Neutrophil (primary cell): ENCODE data around the gene M1AP.
A peak's percentile ranks its signal among the peaks of the same experiment; 100 is the strongest.

ENCODE experiments used
- H3K27ac ChIP-seq: fragments of 200-600 bp; sonication (generic); 2 replicates; pipeline ENCODE4 v1.5.1; 2016; ENCODE audit warnings: mild to moderate bottlenecking, moderate library complexity
- H3K27me3 ChIP-seq: fragments of 200-600 bp; sonication (generic); 2 replicates; pipeline ENCODE4 v1.6.0; 2016; ENCODE audit warnings: mild to moderate bottlenecking
- H3K36me3 ChIP-seq: fragments of 200-600 bp; sonication (generic); 2 replicates; pipeline ENCODE4 v1.5.1; 2017
- H3K4me1 ChIP-seq, 2 experiments: fragments of 200-600 bp in 1 of 2; sonication (generic) in 1 of 2; 1 replicate in 1 of 2; 2 replicates in 1 of 2; pipeline versions ENCODE4 v1.5.1 to v1.6.1; 2013 to 2016; ENCODE audit warnings: low read depth in 1 of 2, low read length in 1 of 2, mild to moderate bottlenecking in 1 of 2, moderate library complexity in 1 of 2; ENCODE audit not compliant: control insufficient read depth in 1 of 2, insufficient read depth in 1 of 2
- H3K4me3 ChIP-seq, 2 experiments: fragments of 200-600 bp in 1 of 2; sonication (generic) in 1 of 2; 1 replicate in 1 of 2; 2 replicates in 1 of 2; pipeline ENCODE4 v1.5.1; 2013 to 2016; ENCODE audit warnings: low read depth in 1 of 2, low read length in 1 of 2, mild to moderate bottlenecking in 1 of 2, moderate library complexity in 1 of 2
- H3K9me3 ChIP-seq: fragments of 200-600 bp; sonication (generic); 2 replicates; pipeline ENCODE4 v1.5.1; 2016
- TF ChIP-seq, protein P1 (sequence below): fragments of 200-600 bp; sonication (generic); IDR thresholded peaks from 2 replicates; pipeline ENCODE4 v1.5.1; 2016; ENCODE audit warnings: antibody characterized with exemption

Gene M1AP

DNA sequence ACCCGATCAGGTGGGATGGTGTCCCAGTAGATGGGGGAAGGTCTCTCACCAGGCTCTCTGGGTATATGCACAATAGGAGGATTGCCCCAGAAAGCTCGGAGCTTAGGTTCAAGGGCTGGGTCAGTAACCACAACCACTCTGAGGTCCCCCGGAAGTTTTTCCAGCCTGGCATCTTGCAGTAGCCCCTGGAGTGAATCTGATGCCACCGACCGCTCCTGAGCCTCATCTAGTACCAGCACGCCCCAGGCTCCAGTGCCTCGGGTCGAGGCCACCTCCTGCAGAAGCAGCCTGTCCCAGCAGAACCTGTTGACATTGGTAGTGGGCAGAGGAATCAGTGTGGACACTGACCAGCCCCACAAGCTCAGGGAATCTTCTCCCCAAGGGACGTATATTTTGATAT is 124.1 kb downstream of the M1AP start:
- no peak overlapping the region for H3K27ac ChIP-seq
- H3K36me3 ChIP-seq: peaks cover 25% of the 10 kb centered on the region
- H3K4me3 ChIP-seq: no peak overlapping the region
- peaks cover 44% of the 10 kb centered on the region for H3K27me3 ChIP-seq
- TF ChIP-seq, protein P1, sequence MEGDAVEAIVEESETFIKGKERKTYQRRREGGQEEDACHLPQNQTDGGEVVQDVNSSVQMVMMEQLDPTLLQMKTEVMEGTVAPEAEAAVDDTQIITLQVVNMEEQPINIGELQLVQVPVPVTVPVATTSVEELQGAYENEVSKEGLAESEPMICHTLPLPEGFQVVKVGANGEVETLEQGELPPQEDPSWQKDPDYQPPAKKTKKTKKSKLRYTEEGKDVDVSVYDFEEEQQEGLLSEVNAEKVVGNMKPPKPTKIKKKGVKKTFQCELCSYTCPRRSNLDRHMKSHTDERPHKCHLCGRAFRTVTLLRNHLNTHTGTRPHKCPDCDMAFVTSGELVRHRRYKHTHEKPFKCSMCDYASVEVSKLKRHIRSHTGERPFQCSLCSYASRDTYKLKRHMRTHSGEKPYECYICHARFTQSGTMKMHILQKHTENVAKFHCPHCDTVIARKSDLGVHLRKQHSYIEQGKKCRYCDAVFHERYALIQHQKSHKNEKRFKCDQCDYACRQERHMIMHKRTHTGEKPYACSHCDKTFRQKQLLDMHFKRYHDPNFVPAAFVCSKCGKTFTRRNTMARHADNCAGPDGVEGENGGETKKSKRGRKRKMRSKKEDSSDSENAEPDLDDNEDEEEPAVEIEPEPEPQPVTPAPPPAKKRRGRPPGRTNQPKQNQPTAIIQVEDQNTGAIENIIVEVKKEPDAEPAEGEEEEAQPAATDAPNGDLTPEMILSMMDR: no peak
- peaks cover 11 to 13% of the 10 kb centered on the region in 2 experiments for H3K4me1 ChIP-seq
- H3K9me3 ChIP-seq: no peaks in the 10 kb centered on the region

DNA sequence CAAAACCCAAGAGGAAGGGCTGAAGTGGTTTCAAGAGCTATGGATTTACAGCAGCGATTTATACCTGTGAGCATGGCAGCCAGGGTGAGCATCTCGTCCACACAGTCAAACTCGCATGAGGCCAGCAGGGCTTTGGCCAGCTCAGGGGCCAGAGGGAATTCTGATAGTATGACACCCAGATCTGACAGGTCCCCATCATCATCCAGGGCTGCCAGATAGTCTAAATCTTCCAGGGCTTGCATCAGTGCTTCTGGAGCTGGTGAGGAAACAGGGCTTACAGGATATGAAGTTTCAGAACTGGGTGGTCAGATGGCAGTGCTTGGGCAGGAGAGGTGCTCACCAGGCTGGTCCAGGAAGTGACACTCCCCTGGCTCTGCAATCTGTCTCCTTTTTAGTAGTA is 125.6 kb downstream of the M1AP start:
- TF ChIP-seq, protein P1: no peak
- no peak overlapping the region for H3K4me3 ChIP-seq
- no peaks in the 10 kb centered on the region for H3K4me1 ChIP-seq

DNA sequence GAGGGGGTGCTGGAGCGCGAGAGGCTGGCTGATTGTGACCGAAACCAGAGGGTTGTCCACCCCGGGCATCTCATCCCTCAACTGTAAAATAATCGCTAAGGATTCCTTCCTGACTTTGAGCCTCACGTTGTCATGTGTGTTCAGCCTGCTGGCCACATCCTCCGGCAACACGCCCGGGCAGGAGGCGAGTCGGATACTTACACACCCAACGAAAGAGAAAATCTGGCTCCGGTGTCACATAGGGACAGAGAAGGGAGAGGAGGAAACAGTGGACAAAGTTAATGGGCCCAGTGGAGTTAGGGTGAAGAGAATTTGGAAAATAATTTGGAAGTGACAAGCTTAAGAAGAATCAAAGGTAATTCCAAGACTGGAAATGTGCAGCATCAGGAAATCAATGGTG is 131.5 kb downstream of the M1AP start:
- Histone ChIP-seq H3K9me3 (no peaks in the 10 kb centered on the region), H3K27me3 (peaks cover 100% of the 10 kb centered on the region), H3K4me1 (peaks cover 29 to 32% of the 10 kb centered on the region in 2 experiments), H3K4me3 (peak overlapping the region; percentile 54 to 66), H3K36me3 (no peaks in the 10 kb centered on the region), H3K27ac (no peak overlapping the region)
- TF ChIP-seq, protein P1: no peak

More for the DNA sequence above, 125.6 kb downstream of the M1AP start:
- Histone ChIP-seq H3K9me3 (no peaks in the 10 kb centered on the region), H3K27me3 (peaks cover 59% of the 10 kb centered on the region), H3K27ac (no peak overlapping the region), H3K36me3 (peaks cover 19% of the 10 kb centered on the region)

DNA sequence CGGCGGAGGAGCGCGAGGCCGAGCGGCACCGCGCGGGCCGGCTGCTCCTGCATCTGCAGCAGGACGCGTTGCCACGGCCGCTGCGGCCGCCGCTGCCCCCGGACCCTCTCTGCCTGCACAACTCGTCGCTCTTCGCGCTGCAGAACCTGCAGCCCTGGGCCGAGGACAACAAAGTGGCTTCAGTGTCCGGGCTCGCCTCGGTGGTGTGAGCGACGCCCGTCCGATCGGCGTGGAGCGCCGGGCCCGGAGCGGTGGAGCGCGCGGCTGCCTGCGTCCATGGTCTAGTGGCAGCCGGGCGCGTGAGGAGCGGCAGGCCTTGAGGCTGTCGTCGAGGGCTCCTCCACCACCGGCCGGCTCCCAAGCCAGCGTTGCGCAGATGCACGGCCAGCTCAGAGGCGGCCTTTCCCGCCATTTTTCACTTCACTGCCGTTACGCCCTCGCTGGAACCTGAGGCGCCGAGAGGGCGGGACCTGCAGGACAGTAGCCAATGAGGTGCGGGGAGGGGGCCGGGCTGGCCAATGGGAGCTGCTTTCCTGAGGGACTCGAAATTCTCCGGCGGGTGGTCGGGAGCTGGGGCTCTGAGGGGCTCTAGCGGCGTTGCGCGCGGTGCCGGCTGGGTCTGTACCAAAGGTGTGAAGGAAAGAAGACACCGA is 132.0 kb downstream of the M1AP start:
- TF ChIP-seq, protein P1: no peak
- Histone ChIP-seq H3K4me1 (peaks cover 29 to 32% of the 10 kb centered on the region in 2 experiments), H3K4me3 (peak overlapping the region; percentile 54 to 66), H3K27ac (no peak overlapping the region), H3K27me3 (peaks cover 100% of the 10 kb centered on the region), H3K9me3 (no peaks in the 10 kb centered on the region), H3K36me3 (no peaks in the 10 kb centered on the region)

DNA sequence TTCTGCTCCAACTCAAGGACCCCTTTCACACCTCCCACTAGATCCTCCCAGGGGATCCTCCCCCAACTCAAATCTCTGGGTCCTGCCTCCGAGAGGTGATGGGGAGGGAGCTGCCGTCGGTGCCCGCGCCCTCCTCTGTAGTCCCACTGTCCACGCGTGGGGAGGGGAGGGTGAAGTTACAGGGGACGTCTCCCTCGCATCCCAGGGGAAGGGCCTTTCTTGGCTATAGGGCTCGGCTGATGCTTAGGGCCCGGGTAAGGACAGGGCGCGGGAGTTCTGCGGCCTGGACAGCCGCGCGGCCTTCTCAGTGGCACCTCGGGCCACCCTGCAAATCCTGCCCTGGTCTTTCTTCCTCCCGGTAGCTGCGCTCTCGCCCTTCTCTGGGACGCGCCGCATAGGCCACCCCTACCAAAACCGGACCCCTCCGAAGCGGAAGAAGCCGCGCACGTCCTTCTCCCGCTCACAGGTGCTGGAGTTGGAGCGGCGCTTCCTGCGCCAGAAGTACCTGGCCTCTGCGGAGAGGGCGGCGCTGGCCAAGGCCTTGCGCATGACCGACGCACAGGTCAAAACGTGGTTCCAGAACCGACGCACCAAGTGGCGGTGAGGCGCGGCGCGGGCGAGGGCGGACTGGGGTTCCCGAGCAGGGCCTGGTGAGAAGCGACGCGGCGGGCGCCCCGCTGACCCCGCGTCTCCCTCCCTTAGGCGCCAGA is 132.7 kb downstream of the M1AP start:
- Histone ChIP-seq H3K9me3 (no peaks in the 10 kb centered on the region), H3K27me3 (peaks cover 100% of the 10 kb centered on the region), H3K4me1 (peaks cover 29 to 32% of the 10 kb centered on the region in 2 experiments), H3K36me3 (no peaks in the 10 kb centered on the region), H3K4me3 (peak overlapping the region; percentile 54 to 66), H3K27ac (no peak overlapping the region)
- TF ChIP-seq, protein P1: no peak
